Left ventricle myocardium inferior (tissue), 1 donor: ENCODE measurements around the gene ABCC9. TPM values are rescaled to one million over a fixed set of nuclear protein-coding genes. Genes with fewer than 3 reads are reported as not detected.

ENCODE experiments used
- DNase-seq: peaks from one replicate; pipeline ENCODE4 v3.0.0-alpha.2; 2020
- H3K27ac ChIP-seq: fragments of 200-600 bp; replicated peaks from 2 replicates; pipeline ENCODE4 v1.8.0; 2021
- H3K27me3 ChIP-seq: fragments of 200-600 bp; 2 replicates; pipeline ENCODE4 v1.8.0; 2021; ENCODE audit warnings: low read depth
- H3K36me3 ChIP-seq: fragments of 200-600 bp; 2 replicates; pipeline ENCODE4 v1.8.0; 2021
- H3K4me1 ChIP-seq: fragments of 200-600 bp; 2 replicates; pipeline ENCODE4 v1.8.0; 2021
- H3K4me3 ChIP-seq: fragments of 200-600 bp; 2 replicates; pipeline ENCODE4 v1.8.0; 2021; ENCODE audit warnings: mild to moderate bottlenecking, moderate library complexity
- H3K9me3 ChIP-seq: fragments of 200-600 bp; replicated peaks from 2 replicates; pipeline ENCODE4 v1.8.0; 2021
- intact Hi-C: fragments of 100-400 bp; cut with micrococcal nuclease; formaldehyde crosslinking; loops from one replicate; pipeline ENCODE4 v1.11.0; 2022
- total RNA-seq: library from RNA; stranded (reverse); fragmentation: NEBNext Ultra II Directional; extraction: Animal tissue kit (Norgen Biotek cat#: 25700); gene quantifications from one replicate; pipeline ENCODE4 v1.2.1, GENCODE V29; 2021
- TF ChIP-seq, protein P1 (sequence below): fragments of 200-600 bp; IDR thresholded peaks from 2 replicates; pipeline ENCODE4 v1.8.0; 2021; ENCODE audit warnings: antibody characterized with exemption, mild to moderate bottlenecking, borderline replicate concordance
- donor health status: DM: no; HTN: yes; CAD: no; lungs with severe emphysema.

ABCC9 gene
- total RNA-seq, 1 donor from 2014 or later: 81.8 TPM

DNA sequence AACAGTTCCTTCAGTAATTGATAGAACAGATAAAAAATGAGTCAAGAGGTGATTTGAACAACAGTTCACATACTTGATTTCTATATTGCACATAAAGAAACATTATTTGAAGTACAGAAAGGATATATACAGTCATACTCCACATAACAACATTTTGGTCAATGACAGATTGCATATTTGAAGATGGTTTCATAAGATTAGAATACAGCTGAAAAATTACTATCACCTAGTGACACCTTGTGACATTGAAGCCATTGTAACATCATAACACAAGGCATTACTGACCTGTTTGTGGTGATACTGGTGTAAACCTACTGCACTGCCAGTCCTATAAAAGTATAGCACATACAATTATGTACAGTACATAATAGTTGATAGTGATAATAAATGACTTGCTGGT, 43.1 kb upstream of the ABCC9 start:
- peaks cover 6% of the 10 kb centered on the region for H3K4me1 ChIP-seq
- H3K27ac ChIP-seq: no peak overlapping the region
- intact Hi-C loops: loop anchor here (10.0 kb wide), 1 partner anchor 290 kb away; no protein-coding TSS in a partner anchor
- no peak overlapping the region for H3K4me3 ChIP-seq
- no peak for DNase-seq
- H3K36me3 ChIP-seq: no peaks in the 10 kb centered on the region
- no peaks in the 10 kb centered on the region for H3K9me3 ChIP-seq
- TF ChIP-seq, protein P1, sequence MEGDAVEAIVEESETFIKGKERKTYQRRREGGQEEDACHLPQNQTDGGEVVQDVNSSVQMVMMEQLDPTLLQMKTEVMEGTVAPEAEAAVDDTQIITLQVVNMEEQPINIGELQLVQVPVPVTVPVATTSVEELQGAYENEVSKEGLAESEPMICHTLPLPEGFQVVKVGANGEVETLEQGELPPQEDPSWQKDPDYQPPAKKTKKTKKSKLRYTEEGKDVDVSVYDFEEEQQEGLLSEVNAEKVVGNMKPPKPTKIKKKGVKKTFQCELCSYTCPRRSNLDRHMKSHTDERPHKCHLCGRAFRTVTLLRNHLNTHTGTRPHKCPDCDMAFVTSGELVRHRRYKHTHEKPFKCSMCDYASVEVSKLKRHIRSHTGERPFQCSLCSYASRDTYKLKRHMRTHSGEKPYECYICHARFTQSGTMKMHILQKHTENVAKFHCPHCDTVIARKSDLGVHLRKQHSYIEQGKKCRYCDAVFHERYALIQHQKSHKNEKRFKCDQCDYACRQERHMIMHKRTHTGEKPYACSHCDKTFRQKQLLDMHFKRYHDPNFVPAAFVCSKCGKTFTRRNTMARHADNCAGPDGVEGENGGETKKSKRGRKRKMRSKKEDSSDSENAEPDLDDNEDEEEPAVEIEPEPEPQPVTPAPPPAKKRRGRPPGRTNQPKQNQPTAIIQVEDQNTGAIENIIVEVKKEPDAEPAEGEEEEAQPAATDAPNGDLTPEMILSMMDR: no peak
- H3K27me3 ChIP-seq: no peaks in the 10 kb centered on the region

DNA sequence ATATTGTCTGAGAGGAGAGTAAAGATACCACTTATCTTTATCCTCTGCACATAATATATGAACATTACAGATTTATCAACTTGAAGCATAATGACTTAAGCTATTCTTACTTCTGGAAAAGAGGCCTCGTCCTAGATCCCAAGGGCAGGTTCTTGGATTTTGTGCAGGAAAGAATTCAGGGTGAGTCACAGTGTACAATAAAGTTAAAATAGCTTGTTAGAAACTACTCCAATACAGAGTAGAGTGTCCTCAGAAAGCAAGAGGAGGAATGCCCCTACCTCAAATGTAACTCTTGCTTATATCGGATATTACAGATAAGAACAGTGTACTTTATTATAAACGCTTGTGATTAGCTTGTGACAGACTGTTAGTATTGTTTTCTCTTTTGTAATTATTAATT, 41.9 kb upstream of the ABCC9 start:
- H3K27ac ChIP-seq: no peak overlapping the region
- H3K9me3 ChIP-seq: no peaks in the 10 kb centered on the region
- H3K4me1 ChIP-seq: peaks cover 6% of the 10 kb centered on the region
- no peaks in the 10 kb centered on the region for H3K36me3 ChIP-seq
- intact Hi-C loops: loop anchor here (10.0 kb wide), 1 partner anchor 288 kb away; no protein-coding TSS in a partner anchor
- no peaks in the 10 kb centered on the region for H3K27me3 ChIP-seq
- no peak for DNase-seq
- TF ChIP-seq, protein P1: no peak
- H3K4me3 ChIP-seq: no peak overlapping the region

DNA sequence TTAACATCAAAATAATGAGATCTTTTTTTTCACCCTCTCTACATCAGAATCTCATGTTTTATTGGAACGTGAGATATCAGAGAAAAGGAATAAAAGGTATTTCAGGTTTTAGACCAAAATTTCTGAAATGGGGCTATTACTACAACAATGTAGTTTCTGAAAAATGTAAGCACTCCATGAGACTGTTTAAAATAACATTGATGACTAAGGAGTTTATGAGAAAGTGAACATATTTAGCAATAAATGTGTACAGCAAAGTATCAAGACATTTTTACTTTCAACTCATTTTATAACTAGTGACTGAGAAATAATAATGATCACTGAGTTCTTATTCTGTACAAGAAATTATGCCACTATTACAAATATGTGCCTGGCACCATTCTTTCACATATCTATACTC, 39.3 kb upstream of the ABCC9 start:
- Histone ChIP-seq H3K4me1 (peaks cover 6% of the 10 kb centered on the region), H3K36me3 (no peaks in the 10 kb centered on the region), H3K27ac (no peak overlapping the region), H3K9me3 (no peaks in the 10 kb centered on the region), H3K27me3 (no peaks in the 10 kb centered on the region), H3K4me3 (no peak overlapping the region)
- TF ChIP-seq, protein P1: no peak
- no peak for DNase-seq
- intact Hi-C loops: loop anchor here (10.0 kb wide), 1 partner anchor 286 kb away; no protein-coding TSS in a partner anchor

DNA sequence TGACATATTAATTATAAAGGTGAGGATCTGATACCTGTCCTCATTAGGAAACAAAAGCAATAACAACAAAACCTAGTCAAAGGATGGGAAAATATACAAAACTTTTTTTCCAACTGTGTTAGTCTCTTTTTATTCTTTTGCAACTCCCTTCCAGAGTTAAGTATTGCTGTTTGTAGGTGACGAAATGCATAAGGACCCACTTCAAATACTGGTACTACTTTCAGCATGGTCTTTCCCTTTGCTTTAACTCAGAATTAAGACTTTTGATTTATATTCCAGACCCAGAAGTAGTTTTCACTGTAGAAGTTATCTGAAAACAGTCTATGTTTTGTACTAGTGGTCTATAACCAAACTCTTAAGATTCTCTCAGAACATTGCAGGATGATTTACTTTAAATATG, 34.1 kb upstream of the ABCC9 start:
- Histone ChIP-seq H3K4me1 (no peaks in the 10 kb centered on the region), H3K36me3 (no peaks in the 10 kb centered on the region), H3K27ac (no peak overlapping the region), H3K9me3 (no peaks in the 10 kb centered on the region), H3K27me3 (no peaks in the 10 kb centered on the region), H3K4me3 (no peak overlapping the region)
- DNase-seq: no peak
- TF ChIP-seq, protein P1: no peak
- intact Hi-C loops: no loop called here

DNA sequence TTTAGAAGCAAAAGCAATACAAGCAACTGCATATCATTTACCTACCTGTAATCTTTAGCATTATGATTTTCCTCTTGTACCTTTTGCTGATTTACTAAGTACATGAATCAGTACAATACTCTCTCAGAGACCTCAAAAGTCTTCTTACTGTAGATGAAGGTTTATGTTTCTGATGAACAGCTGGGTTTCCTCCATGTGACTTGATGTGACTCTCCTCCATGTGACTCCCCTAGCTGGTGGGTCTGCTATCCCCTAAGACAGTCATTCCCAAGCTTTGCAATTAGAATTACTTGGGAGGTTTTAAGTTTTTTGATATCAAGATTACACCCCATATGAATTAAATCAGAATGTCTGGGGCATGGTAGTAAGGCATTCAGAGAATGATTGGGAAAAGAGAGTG, 32.0 kb upstream of the ABCC9 start:
- Histone ChIP-seq H3K9me3 (peaks cover 3% of the 10 kb centered on the region), H3K27ac (no peak overlapping the region), H3K36me3 (no peaks in the 10 kb centered on the region), H3K4me3 (no peak overlapping the region), H3K4me1 (no peaks in the 10 kb centered on the region), H3K27me3 (no peaks in the 10 kb centered on the region)
- TF ChIP-seq, protein P1: no peak
- intact Hi-C loops: no loop called here
- DNase-seq: no peak
